GM19452 (cell line): Measurements from ENCODE around the gene BICD1.

Source experiments
- ATAC-seq: cut with Tn5 transposase; IDR thresholded peaks from one replicate; pipeline ENCODE4 v1.9.1; 2021; ENCODE audit not compliant: unreplicated experiment

The BICD1 gene

DNA sequence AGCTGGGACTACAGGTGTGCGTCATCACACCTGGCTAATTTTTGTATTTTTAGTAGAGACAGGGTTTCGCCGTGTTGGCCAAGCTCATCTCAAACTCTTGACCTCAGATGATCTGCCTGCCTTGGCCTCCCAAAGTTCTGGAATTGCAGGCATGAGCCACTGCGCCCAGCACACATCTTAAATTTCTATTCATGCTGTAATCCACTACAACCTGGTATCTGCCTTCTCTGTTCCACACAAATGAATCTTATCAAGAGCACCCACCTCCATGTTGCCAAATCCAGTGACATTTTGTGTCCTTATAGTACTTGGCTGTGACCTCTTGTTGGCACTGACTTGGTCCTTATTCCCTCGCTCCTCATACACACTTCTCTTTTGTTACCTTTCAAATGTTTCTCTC, 5.8 kb upstream of the BICD1 start:
- no peak for ATAC-seq

DNA sequence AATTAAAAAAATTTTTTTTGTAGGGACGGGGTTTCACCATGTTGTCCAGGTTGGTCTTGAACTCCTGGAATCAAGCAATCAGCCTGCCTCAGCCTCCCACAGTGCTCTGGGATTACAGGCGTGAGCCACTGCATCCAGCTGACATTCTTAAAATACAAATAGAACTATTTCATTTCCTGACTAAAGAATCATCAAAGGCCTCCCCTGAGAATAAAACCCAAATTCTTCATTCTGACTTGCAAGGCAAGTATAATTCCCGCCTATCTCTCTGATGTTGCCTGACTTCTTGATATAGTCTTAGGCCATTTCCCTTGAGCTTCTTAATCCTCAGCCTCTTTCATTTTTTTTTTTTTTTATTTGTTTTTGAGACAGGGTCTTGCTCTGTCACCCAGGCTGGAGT, 4.4 kb upstream of the BICD1 start:
- ATAC-seq, result no peak

DNA sequence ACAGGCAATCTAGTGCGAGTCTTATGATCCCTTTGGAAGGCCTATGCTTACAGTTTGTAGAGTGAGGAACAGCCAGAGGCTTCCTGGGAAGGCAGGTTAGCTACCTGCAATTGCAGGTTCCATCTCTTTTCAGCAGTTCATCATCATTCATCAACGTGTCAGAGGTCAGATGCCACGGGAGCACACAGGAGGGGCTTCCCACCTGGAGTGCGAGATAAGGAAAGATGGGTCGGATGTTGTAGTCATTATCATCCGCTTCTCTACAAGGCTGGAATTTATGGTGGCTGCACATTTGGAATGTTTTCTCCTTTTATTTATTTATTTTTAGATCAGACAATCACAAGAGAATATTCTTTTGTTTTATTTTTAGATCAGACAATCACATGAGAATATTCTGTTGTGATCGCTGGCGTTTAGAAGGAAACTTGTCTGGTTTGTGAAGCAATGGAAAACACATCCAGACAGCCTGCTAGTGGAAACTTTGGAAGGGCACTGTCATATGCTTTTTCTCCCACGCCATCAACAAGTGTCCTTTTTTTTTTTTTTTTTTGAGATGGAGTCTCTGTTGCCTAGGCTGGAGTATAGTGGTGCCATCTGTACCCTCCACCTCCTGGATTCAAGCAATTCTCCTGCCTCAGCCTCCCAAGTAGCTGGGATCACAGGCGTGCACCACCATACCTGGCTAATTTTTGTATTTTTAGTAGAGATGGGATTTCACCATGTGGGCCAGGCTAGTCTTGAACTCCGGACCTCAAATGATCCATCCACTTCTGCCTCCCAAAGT, 1.9 kb upstream of the BICD1 start:
- ATAC-seq, result no peak

DNA sequence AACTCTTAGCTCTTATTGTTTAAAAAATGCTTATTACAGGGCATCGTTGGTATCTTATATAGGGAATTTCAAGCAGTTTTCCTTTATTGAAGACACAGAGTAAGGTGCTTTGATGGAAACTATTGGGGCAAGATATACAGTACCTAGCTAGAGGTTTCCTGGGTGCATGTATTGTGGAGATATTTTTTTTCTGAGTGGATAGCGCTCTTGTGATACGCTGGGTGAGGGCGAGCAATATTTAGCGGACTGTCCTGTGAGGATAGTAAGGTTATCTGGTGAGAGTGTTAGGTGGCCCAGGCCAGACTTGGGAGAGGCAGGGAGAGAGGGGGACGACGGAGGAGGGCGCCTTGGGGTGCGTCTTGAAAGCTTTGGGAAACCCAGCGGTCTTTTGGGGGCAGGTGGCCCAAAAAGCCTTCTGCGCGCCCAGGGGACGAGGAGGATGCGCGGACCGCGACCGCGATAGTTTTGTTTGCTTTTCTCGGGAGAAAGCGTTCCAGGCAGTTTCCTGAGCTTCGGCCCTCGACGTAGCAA, 596 bp upstream of the BICD1 start:
- ATAC-seq, result no peak

DNA sequence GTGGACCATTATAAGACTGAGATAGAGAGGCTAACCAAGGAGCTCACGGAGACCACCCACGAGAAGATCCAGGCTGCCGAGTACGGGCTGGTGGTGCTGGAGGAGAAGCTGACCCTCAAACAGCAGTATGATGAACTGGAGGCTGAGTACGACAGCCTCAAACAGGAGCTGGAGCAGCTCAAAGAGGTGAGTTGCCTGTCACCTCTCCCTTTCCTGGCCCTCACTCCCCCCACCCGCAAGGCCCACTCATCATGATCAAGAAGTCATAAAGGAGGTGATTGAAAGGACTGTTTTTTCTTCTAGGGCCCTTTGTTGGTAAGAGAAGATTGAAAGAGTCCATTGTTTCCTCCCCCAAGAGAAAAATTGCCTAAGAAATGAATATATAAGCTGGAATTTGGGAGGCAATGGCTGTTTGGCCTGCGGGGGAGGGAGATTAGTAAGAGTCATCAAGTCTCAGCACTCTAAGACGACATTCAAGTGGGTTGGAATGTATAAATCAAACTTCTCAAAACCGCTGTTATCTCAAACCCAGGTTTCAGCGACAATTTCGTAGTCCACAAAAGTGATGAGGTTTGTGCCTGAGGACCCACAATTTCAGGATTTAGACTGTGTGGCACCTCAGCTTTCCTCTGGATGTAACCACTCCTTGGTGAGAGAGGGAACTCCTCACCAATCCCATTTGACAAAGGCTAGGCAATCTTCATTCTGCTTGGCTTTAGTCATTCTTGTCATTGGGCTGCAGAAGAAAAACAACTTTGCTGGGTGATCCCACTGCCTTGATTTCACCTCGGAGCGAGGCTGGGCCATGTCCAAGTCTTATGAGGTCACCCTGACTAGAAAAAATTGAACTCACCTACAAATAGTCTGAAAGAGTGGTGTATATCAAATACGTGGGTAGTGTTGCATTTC, 966 bp downstream of the BICD1 start:
- ATAC-seq, result peak; percentile 11

DNA sequence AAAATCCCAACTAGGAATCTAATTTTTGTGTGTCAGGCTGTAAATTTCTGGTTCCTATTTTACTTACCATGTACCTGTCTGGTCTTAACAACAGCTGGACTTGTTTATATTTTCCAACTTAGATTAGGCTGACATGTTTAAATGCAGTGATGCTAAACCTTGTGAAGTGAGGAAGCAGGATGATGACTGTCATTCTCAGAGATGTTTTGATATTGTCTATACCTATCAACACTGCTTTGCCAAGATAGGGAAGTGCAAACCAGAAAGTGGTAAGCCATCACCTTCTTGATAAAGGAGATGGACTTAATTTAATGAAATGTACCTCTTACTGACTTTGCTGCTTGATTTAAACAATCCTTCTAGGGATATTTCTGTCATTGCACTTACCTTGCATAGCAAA, 2.1 kb downstream of the BICD1 start:
- ATAC-seq, result no peak

DNA sequence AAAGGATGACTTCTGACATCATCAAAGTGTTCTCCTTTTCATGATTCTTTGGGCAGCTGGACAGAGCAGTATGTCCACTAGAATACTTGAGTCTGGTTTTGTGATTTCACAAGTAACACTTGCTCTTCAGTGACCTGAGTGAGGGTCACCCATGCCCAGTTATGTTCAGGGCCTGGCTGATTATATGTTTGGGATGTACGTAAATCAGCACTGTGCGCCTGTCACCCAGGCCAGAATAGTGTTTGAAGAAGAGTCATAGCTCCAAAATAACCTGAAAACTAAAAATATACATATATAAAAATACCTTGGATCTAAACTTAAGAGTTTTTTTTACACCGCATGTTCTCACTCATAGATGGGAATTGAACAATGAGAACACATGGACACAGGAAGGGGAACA, 3.8 kb downstream of the BICD1 start:
- ATAC-seq, result no peak

DNA sequence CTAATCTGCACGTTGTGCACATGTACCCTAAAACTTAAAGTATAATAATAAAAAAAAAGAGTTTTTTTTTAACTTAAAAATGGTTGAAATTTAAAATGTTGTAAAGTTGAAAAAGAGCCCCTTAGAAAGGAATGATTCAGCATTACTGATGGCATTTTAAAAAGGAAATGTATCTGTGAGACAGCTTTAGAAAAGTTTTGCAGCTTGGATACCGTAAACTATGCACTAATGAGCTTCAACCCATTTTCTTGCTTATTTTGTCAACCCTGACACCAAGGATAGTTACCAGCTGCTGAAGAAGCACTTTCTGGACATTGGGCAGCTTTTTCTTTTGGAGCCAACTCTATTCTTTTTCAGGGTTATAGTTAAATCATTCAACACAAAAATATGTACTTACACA, 4.3 kb downstream of the BICD1 start:
- ATAC-seq, result no peak

DNA sequence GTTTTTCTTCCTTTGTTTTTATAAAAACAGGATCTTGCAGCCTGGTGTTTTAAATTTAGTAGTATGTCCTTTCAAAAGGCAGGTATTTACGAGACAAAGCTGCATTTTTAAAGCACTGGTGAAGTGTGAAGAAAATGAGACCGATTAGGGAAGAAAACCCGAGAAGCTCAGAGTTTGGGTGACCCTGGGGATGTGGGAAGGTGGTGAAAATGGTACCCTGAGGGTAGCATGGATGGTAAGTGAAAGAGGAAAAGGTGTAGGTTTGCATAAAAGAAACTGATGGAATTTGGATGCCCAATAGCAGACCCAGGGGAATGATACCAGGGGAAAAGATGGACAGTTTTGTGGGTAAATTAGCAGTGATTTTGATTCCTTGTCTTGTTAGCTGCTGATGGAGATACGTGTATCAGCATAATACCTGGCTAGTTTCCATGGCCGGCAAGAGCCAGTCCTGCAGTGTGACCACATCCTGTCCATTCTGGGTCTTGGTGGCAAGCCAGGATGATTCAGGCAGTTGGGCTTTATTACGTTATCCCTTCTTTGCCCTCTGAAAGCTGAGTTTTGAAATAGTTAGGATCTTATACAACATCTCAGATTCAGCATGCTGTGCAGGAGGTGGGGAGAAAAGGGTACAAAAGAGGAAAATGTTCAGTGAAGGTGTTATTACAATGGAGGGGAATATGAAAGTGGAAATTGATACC, 8.9 kb downstream of the BICD1 start:
- no peak for ATAC-seq

DNA sequence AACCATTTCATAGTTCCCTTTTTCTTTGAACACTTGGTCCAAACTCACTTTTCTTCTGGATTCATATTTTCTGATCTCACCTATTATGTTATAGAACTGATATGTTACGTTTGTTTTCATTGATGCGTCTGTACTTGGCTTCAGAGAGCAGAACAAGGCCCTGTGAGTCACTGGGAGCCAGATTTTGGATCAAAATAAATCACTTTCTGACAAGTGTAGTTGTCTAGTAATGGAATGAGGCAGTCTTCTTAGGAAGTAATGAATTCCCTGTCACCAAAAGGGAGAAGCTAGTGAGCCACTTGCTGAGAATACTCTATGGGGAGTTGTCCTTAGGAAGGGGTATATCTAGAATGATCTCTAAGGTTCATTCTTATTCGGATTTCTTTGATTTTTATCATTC, 10.2 kb downstream of the BICD1 start:
- ATAC-seq, result no peak

DNA sequence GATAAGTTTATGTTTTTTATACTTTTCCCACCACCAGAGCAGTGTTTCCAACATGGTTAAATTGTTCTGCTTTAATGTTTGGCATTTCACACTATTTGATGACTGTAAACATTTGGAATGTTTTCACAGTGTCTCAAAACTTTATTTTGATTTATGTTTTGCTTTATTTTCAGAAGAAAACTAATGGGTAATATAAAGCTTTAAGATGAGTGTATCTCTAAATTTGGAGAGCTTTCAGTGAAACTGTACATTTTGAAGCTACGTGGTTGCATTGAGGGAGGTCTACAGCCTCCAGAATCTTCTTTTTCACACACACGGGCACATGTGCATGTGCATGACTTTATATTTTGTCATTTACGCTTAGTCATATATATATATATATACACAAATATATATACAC, 10.7 kb downstream of the BICD1 start:
- ATAC-seq, result no peak

DNA sequence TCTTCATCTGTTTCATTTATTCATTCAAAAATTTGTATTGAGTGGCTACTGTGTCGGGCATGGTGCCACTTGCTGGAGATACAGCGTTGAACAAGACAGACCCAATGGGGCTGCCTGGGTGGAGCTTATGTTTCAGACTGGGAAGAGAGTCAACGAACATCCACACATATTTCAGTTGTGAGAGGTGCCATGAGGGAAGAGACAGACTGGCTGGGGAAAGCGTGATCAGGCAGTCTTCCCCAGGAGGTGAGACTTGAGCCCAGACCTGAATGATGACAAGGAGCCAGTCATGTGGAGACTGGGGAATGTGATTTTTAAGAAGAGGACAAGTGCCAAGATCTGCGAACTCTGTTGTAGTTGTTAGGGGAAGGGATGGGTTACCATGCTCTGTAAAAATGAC, 12.2 kb downstream of the BICD1 start:
- no peak for ATAC-seq

DNA sequence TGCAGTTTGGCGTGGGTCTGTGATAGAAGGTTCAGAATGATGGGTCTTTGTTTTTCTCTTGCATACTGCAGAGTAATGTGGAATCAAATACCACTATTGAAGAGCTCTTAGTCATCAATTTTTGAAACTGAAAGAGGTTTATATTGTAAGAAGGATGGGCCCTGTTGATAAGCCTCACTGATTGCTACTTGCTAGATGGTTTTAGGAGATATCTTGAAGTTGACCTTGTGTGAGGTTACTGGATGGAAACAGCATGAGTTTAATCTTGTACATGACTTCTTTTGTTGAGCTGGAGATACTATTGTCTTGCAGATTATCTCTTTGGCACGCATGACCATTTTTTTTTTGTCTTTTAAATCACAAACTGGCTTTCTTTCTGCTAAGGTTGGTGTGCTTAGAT, 13.8 kb downstream of the BICD1 start:
- ATAC-seq, result peak; percentile 81

DNA sequence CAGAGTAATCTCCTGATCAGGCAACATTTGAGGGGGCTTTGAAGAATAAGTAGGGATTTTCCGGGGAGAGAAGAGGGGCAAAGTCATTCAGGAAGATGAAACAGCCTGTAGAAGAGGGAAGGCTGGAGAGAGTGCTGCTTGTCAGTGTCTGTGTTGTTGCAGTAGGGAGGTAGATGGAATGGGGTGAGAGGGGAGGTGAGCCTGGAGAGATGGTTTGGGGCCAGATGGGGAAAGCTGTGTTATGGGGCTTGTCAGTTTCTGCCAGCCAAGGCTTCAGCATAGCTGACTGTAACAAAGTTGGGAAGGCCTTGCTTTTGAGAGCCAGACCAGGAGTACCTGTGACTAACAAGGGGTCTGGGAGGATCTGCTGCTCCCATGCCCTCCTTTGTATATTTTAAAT, 18.0 kb downstream of the BICD1 start:
- no peak for ATAC-seq

DNA sequence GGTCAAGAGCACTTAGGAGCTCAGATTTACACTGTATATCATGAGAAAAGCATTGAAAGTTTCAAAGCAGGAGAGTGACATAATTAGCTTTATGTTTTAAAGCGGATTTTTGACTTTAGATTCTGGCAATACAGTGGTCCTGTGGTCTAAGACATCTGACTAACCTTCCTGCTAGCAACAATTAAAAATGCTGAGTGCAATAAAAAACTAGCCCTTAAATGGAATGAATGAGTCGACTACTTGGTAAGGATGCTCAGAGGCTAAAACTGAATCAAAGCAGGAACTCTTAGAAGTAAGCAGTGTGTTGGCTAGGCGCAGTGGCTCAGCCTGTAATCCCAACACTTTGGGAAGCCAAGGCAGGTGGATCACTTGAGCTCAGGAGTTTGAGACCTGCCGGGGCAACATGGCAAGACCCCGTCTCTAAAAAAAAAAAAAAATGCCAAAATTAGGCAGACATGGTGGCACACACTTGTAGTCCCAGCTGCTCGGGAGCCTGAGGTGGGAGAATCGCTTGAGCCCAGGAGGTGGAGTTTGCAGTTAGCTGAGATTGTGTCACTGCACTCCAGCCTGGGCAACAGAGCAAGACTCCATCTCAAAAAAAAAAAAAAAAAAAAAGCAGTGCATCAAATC, 18.9 kb downstream of the BICD1 start:
- ATAC-seq, result no peak

DNA sequence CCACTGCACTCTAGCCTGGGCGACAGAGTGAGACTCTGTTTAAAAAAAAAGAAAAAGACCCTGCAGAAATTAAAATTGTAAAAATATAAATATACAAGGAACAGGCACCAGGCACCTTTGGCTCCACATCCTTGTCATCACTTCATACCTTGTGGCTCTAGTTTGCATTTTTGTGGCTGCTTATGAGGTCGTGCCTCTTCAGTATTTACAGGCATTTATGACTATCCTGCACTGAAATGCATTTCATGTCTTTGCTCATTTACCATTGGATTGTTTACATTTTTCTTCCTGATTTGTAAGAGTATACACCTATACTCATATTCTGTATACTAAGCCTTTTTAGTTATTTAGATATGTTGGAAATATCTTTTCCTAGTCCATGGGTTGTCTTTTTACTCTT, 20.1 kb downstream of the BICD1 start:
- ATAC-seq, result no peak

DNA sequence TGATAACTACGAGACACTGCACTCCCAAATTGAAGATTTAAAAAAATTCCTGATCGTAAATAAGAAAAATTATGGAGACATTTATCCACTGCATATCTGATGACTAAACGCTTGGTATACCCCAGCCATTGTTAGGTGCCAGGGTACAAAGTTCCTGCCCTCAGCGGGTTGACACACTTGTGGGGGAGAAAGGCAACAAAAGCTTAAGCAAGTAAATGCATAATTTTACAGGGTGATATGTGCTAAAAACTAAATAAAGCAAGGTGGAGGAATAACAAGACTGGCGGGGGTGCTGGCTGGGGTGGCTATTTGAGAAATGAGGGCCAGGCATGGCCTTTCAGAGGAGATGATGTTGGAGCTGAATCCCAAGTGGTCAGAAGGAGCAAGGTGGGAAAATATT, 25.0 kb downstream of the BICD1 start:
- ATAC-seq, result no peak

DNA sequence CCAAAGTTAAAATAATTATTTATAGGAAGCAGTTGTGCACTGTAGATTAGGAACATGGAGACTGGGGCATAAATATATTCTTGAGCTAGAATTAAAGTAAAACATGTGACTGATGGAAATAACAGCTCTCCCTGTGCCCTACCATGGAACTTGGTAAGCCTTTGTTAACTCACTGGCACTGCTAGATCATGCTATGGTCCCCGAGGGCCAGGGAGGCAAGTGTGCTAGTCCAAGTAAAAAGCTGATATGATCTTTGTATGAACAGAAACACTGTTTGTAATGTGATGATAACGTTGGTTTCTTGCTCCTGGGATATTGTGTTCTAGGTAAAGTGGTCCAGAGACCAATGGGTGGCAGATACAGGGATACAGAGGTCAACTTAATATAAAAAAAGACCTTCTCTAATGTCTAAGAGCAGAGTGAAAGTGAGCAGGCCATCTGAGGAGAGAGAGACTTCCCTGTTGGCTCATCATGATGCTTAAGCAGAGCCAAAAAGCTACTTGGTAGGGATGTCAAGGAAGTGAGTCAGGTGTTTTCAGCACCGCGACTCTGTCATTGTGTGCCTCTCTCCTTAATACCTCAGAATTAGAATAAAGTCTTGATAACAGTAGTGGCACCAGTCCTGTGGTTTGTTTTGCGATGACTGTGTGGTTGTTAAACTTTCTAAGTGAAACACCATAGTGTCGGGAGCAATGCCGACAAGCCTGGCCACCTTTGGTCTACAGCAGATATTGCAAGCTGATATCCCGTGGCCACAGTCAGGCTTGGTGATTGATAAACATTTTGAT, 27.6 kb downstream of the BICD1 start:
- ATAC-seq, result peak; percentile 67

DNA sequence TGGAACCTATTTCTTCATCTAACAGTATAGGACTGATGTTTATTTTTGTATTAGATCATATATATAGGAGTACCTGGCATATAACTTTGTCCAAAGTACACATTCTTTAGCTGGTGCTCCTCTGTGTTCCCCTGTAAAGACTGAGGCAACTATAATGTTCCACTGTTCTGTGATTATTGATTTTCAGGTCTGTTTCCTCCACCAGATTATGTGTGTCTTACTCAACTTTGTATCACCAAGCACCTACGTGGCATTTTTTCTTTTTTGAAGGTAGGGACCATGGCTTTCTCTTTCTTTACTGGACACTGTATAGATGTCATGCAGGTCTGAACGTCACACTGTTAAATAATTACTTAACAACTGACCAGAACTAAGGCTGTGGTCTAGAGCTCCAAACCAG, 29.3 kb downstream of the BICD1 start:
- ATAC-seq, result no peak

DNA sequence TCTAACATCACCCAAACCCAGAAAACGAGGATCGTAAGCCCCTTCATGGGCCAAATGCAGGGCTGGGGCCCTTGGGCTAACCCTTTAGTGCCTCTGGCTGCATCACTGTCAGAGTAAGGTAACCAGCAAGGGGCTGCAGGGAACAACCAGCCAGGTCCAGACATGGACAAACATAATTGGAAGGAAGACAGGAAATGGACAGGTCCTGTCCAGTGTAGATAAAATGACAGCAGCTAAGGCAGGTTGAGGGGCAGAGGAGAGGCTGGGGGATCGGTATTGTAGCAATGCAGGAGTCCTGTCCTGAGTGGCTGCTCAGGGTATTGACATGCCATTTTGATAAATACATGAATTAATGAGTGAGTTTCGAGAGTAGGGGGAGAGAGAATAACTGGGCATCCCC, 29.8 kb downstream of the BICD1 start:
- ATAC-seq, result no peak
